Progenitor cell of endocrine pancreas (in vitro differentiated cells): ENCODE data around the gene CCDC33. TPM values are rescaled to one million over a fixed set of nuclear protein-coding genes. Genes with fewer than 3 reads are reported as not detected.

Experiments used
- DNase-seq: peaks from one replicate; pipeline ENCODE4 v3.0.0; 2021; ENCODE audit warnings: low spot score; ENCODE audit not compliant: unreplicated experiment
- H3K27ac Mint-ChIP-seq: 2 replicates; pipeline ENCODE4 v1.8.0; 2021; ENCODE audit warnings: mild to moderate bottlenecking, moderate library complexity, mixed read lengths
- H3K27me3 Mint-ChIP-seq: 2 replicates; pipeline ENCODE4 v1.8.0; 2021; ENCODE audit warnings: mixed read lengths
- H3K36me3 Mint-ChIP-seq: 2 replicates; pipeline ENCODE4 v1.8.0; 2022; ENCODE audit warnings: mixed read lengths; ENCODE audit not compliant: insufficient read depth
- H3K4me1 Mint-ChIP-seq: 2 replicates; pipeline ENCODE4 v1.8.0; 2021; ENCODE audit warnings: low read depth, mixed read lengths
- H3K4me3 Mint-ChIP-seq: 2 replicates; pipeline ENCODE4 v1.8.0; 2021; ENCODE audit warnings: low read depth, mild to moderate bottlenecking, moderate library complexity, mixed read lengths
- H3K9me3 Mint-ChIP-seq: 2 replicates; pipeline ENCODE4 v1.8.0; 2021; ENCODE audit warnings: low read depth, mixed read lengths
- total RNA-seq: library from RNA; stranded (reverse); gene quantifications from 2 replicates; pipeline ENCODE4 v1.2.1, GENCODE V29; 2021
- TF ChIP-seq, protein P1 (sequence below): fragments of 200-600 bp; sonication (generic); IDR thresholded peaks from one replicate; pipeline ENCODE4 v1.5.0; 2021; ENCODE audit warnings: antibody characterized with exemption, mild to moderate bottlenecking; ENCODE audit not compliant: unreplicated experiment

CCDC33 gene
- total RNA-seq, 1 donor from 2014 or later, result 0.84 TPM

DNA sequence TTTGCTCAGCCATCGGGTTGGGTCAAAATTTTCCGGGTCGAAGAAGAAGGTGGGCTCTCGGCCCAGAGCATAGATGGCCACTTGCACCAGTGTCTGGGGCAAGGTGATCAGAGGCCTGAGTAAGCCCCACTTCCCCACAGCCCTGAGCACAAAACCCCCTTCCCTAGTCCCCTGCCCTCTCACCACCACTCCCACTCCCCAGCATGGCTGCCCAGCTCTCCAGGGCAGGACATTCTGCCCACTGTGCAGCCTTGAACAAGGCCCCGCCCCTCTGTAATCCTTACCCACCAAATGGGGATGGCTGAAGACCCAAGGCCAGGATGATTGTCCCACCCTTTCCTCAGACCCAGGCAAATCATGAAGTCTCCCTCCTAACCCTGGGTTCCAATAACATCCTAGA, 102.5 kb downstream of the CCDC33 start:
- Mint-ChIP-seq H3K27ac (no peak overlapping the region), H3K9me3 (no peaks in the 10 kb centered on the region), H3K4me1 (peaks cover 2% of the 10 kb centered on the region), H3K36me3 (no peaks in the 10 kb centered on the region), H3K4me3 (no peak overlapping the region), H3K27me3 (peaks cover 14% of the 10 kb centered on the region)
- TF ChIP-seq, protein P1, sequence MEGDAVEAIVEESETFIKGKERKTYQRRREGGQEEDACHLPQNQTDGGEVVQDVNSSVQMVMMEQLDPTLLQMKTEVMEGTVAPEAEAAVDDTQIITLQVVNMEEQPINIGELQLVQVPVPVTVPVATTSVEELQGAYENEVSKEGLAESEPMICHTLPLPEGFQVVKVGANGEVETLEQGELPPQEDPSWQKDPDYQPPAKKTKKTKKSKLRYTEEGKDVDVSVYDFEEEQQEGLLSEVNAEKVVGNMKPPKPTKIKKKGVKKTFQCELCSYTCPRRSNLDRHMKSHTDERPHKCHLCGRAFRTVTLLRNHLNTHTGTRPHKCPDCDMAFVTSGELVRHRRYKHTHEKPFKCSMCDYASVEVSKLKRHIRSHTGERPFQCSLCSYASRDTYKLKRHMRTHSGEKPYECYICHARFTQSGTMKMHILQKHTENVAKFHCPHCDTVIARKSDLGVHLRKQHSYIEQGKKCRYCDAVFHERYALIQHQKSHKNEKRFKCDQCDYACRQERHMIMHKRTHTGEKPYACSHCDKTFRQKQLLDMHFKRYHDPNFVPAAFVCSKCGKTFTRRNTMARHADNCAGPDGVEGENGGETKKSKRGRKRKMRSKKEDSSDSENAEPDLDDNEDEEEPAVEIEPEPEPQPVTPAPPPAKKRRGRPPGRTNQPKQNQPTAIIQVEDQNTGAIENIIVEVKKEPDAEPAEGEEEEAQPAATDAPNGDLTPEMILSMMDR, result no peak
- DNase-seq, result no peak

DNA sequence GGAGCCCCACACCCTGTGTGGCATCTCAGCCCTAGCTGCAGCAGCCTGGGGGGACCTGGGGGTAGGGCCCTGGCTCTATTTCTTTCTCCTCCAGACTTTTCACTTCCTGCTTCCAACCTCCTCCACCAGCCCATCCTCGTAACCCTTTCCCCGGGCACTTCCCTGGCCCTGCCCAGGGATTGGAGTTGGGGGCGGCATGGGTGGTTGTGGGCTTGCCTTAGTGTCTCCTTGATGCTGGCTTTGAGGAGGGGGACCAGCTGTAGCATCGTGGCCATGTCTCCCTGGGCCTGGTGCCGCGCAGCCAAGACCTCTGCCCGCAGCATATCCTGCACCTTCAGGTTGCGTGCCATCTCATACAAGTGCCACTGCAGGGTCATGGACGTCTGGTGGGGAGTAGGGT, 103.2 kb downstream of the CCDC33 start:
- Mint-ChIP-seq H3K27me3 (peaks cover 15% of the 10 kb centered on the region), H3K27ac (no peak overlapping the region), H3K9me3 (no peaks in the 10 kb centered on the region), H3K36me3 (no peaks in the 10 kb centered on the region), H3K4me1 (peaks cover 2% of the 10 kb centered on the region), H3K4me3 (no peak overlapping the region)
- DNase-seq, result no peak
- TF ChIP-seq, protein P1, result no peak

DNA sequence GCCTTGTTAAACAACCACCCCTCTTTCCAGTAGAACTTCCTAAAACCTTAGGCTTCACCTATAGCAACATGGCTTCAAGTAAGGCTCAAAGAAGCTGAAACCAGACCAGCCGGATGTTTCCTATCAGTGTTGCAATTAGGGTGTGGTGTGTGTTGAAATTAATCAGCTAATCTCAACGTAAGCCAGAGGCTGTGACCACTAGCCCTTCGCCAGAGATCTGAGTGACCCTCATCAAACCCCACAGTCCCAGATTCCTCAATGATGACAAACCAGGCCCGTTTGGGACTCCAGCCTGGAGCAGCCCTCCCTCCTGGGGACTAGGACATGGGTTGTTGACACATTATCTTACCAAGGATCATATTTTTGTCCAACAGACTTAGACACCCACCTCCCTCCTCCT, 104.0 kb downstream of the CCDC33 start:
- TF ChIP-seq, protein P1, result no peak
- no peaks in the 10 kb centered on the region for H3K36me3 Mint-ChIP-seq
- H3K27ac Mint-ChIP-seq, result no peak overlapping the region
- H3K27me3 Mint-ChIP-seq, result peaks cover 18% of the 10 kb centered on the region
- H3K4me1 Mint-ChIP-seq, result peaks cover 2% of the 10 kb centered on the region
- no peak overlapping the region for H3K4me3 Mint-ChIP-seq
- no peaks in the 10 kb centered on the region for H3K9me3 Mint-ChIP-seq
- no peak for DNase-seq

DNA sequence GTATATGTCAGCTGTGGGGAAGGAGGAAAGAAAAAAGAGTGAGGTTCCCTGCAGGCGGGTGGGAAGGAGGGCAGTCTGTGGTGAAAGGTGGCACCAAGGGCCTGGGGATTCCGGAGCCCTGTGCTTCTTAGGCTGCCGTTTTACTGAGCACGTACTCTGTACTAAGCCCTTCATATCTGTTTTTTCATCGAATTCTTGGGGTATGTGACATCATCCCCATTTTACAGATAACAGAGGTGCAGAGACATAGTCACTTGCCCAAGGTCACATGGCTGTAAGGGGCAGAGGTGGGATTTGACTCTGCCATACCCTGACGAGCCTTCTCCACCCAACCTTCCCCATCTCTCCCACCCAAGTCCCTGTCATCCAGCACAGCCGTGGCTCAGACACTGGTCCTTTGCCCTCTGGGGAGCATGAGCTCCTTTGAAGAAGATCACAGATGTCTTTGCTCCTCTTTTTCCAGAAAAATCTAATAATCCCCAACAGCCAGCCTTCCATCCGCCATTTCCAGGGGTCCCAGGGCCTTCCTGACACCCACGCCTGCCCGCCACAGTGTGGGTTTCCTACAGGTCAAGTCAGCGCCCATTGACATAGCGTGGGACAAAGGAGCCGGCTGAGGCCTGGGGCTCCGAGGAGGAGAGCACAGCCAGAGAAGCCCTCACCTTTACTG, 107.1 kb downstream of the CCDC33 start:
- DNase-seq, result no peak
- no peak overlapping the region for H3K4me3 Mint-ChIP-seq
- H3K9me3 Mint-ChIP-seq, result no peaks in the 10 kb centered on the region
- H3K27me3 Mint-ChIP-seq, result peaks cover 16% of the 10 kb centered on the region
- TF ChIP-seq, protein P1, result no peak
- H3K4me1 Mint-ChIP-seq, result peaks cover 7% of the 10 kb centered on the region
- no peaks in the 10 kb centered on the region for H3K36me3 Mint-ChIP-seq
- H3K27ac Mint-ChIP-seq, result no peak overlapping the region

DNA sequence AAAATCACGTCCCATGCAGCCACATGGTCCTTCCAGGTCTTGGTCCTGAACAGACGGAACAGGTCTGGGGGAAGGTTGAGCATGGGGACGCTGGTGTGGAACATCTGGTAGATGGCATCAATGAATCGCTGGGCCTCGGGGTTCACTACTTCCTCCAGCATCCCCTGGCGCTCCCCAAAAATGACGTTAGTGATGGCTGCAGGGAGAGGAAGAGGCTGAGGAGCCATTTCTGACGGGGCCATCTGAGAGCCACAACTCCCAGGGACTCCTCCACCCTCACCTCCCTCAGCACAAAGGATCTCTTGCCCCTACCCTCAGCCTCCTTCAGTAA, 107.6 kb downstream of the CCDC33 start:
- peaks cover 17% of the 10 kb centered on the region for H3K27me3 Mint-ChIP-seq
- no peak overlapping the region for H3K27ac Mint-ChIP-seq
- H3K4me1 Mint-ChIP-seq, result peaks cover 7% of the 10 kb centered on the region
- no peak overlapping the region for H3K4me3 Mint-ChIP-seq
- TF ChIP-seq, protein P1, result no peak
- DNase-seq, result no peak
- H3K36me3 Mint-ChIP-seq, result no peaks in the 10 kb centered on the region
- no peaks in the 10 kb centered on the region for H3K9me3 Mint-ChIP-seq
